Measurements from ENCODE around the gene CTR9.

Gene CTR9

DNA sequence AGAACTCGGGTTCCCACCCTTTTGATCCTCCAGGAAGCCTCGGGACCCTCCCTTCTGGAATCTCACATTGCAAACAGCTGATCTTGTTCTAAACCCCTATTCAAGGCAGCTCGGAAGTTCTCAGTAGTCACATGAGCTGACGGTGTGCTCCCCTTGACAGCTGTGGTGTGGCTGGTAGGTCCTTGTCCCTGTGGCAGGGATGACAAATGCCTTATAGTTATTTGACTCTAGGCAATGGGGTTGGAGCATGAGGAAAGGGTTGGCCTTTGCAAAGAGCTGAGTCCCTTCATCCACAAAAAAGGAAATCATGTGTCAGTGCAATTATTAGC lies 34.1 kb downstream of the CTR9 start:
- Histone ChIP-seq H3K27ac (ENCODE audit: low read length) (no peak overlapping the region), H3K4me2 (ENCODE audit: low read length) (no peak overlapping the region), H3K4me3 (ENCODE audit: low read length) (no peak overlapping the region), H3K9me3 (ENCODE audit: insufficient read depth, low read length) (no peaks in the 10 kb centered on the region), H3K4me1 (ENCODE audit: low read length) (no peaks in the 10 kb centered on the region), H3K79me2 (ENCODE audit: low read length) (no peaks in the 10 kb centered on the region), H4K20me1 (ENCODE audit: insufficient read depth, low read length) (no peaks in the 10 kb centered on the region), H3K36me3 (replicated peaks; ENCODE audit: low read depth, low read length) (no peaks in the 10 kb centered on the region), H2AFZ (ENCODE audit: low read depth, low read length) (no peak overlapping the region), H3K27me3 (ENCODE audit: low read depth, low read length) (no peaks in the 10 kb centered on the region), H3K9ac (ENCODE audit: low read length) (no peak overlapping the region)
- TF ChIP-seq, protein P1, sequence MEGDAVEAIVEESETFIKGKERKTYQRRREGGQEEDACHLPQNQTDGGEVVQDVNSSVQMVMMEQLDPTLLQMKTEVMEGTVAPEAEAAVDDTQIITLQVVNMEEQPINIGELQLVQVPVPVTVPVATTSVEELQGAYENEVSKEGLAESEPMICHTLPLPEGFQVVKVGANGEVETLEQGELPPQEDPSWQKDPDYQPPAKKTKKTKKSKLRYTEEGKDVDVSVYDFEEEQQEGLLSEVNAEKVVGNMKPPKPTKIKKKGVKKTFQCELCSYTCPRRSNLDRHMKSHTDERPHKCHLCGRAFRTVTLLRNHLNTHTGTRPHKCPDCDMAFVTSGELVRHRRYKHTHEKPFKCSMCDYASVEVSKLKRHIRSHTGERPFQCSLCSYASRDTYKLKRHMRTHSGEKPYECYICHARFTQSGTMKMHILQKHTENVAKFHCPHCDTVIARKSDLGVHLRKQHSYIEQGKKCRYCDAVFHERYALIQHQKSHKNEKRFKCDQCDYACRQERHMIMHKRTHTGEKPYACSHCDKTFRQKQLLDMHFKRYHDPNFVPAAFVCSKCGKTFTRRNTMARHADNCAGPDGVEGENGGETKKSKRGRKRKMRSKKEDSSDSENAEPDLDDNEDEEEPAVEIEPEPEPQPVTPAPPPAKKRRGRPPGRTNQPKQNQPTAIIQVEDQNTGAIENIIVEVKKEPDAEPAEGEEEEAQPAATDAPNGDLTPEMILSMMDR (IDR thresholded peaks at IDR 0.05; ENCODE audit: low read depth, low read length) = no peak
- TF ChIP-seq EZH2phosphoT487 (IDR thresholded peaks at IDR 0.05; ENCODE audit: low read depth) = no peak

DNA sequence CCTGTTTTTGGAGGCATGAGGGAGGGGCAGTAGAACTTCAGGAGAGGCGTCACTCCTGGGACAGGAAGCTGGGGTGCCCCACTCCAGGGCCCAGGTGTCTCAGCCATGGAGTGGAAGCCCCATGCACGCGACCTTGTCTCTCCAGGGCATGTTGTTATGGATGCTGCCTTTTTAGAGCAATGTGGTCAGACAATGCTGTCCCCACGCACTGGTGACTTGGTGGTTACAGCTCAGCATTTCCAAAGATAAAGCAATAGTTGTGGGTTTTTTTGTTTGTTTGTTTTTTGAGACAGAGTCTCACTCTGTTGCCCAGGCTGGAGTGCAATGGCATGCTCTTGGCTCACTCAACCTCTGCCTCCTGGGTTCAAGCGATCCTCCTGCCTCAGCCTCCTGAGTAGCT lies 35.4 kb downstream of the CTR9 start:
- TF ChIP-seq, protein P1 (IDR thresholded peaks at IDR 0.05; ENCODE audit: low read depth, low read length) = no peak
- TF ChIP-seq EZH2phosphoT487 (IDR thresholded peaks at IDR 0.05; ENCODE audit: low read depth) = no peak
- Histone ChIP-seq H3K4me1 (ENCODE audit: low read length) (no peaks in the 10 kb centered on the region), H3K9me3 (ENCODE audit: insufficient read depth, low read length) (no peaks in the 10 kb centered on the region), H3K4me3 (ENCODE audit: low read length) (no peak overlapping the region), H2AFZ (ENCODE audit: low read depth, low read length) (no peak overlapping the region), H3K9ac (ENCODE audit: low read length) (no peak overlapping the region), H3K36me3 (replicated peaks; ENCODE audit: low read depth, low read length) (no peaks in the 10 kb centered on the region), H3K4me2 (ENCODE audit: low read length) (no peak overlapping the region), H3K27me3 (ENCODE audit: low read depth, low read length) (no peaks in the 10 kb centered on the region), H3K27ac (ENCODE audit: low read length) (no peak overlapping the region), H4K20me1 (ENCODE audit: insufficient read depth, low read length) (no peaks in the 10 kb centered on the region), H3K79me2 (ENCODE audit: low read length) (no peaks in the 10 kb centered on the region)

DNA sequence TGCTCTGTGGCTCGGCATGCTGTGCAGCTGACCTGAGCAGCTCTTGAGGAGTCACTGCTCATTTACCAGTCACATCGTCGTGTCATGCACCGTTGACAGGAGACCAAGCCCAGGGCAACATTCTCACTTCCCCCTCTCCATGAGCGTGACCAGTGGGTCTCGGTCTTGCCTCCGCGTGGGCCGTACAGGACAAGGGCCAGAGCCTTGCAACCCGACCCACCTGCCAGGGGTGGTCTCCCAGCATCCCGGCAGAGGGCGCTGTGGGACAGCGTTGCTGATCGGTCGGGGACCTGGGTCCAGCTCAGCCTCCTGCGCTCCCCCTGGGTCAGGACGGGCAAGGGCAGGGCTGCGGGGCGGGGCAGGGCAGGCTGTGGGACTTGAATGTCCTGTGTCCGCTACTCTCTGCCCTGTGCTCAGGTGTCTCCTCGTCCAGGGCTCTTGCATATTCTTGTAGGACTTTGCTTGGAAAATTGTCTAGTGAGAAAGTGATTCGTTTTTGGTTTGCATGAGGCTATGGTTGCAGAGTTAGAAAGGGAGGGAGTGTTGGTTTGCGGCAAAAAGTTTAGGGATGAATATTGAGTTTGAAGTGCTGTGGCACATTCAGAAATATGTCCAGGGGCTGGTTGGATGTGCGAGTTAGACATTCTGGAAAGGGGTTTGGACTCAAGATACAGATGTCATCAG lies 41.5 kb downstream of the CTR9 start:
- Histone ChIP-seq H3K4me1 (ENCODE audit: low read length) (peaks cover 9% of the 10 kb centered on the region), H3K9me3 (ENCODE audit: insufficient read depth, low read length) (no peaks in the 10 kb centered on the region), H2AFZ (ENCODE audit: low read depth, low read length) (peak overlapping the region; percentile 32; the same call in 1 of the 2 replicates), H3K4me2 (ENCODE audit: low read length) (peak overlapping the region; percentile 85), H3K27me3 (ENCODE audit: low read depth, low read length) (no peaks in the 10 kb centered on the region), H3K9ac (ENCODE audit: low read length) (no peak overlapping the region), H3K4me3 (ENCODE audit: low read length) (peak overlapping the region; percentile 67), H4K20me1 (ENCODE audit: insufficient read depth, low read length) (0 out of 2 replicates have a peak, but pooled peaks cover 11% of the 10 kb centered on the region), H3K27ac (ENCODE audit: low read length) (no peak overlapping the region), H3K36me3 (replicated peaks; ENCODE audit: low read depth, low read length) (peaks cover 19% of the 10 kb centered on the region), H3K79me2 (ENCODE audit: low read length) (no peaks in the 10 kb centered on the region)
- no peak for TF ChIP-seq EZH2phosphoT487 (IDR thresholded peaks at IDR 0.05; ENCODE audit: low read depth)
- TF ChIP-seq, protein P1 (IDR thresholded peaks at IDR 0.05; ENCODE audit: low read depth, low read length) = peak; percentile 88

DNA sequence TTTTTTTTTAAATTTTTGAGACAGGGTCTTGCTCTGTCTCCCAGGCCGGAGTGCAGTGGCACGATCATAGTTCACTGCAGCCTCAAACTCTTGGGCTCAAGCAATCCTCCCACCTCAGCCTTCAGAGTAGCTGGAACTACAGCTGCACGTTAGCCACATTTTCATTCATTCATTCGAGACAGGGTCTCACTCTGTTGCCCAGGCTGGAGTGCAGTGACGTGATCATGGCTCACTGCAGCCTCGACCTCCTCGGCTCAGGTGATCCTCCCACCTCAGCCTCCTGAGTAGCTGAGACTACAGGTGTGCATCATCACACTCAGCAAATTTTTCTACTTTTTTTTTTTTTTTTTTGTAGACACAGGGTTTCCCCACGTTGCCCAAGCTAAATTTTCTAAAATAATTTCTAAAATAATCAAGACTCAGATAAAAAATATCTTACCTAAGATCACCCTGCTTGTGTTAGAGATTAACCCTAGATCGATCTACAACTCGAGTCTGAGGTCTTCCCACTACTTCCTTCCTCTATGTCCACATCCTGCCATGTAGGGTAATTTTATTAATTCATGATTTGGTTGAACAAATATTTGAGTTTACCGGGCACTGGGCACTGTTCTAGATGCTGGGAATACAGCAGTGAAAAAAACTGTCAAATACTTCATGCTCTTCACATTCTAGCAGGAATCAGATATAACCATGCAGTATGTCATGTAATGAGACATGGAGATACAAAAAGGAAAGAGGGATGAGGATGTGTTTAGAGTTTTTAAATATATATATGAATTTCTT lies 42.6 kb downstream of the CTR9 start:
- Histone ChIP-seq H3K4me3 (ENCODE audit: low read length) (no peak overlapping the region), H3K27ac (ENCODE audit: low read length) (no peak overlapping the region), H4K20me1 (ENCODE audit: insufficient read depth, low read length) (0 out of 2 replicates have a peak, but pooled peaks cover 11% of the 10 kb centered on the region), H3K4me2 (ENCODE audit: low read length) (no peak overlapping the region), H3K79me2 (ENCODE audit: low read length) (no peaks in the 10 kb centered on the region), H3K27me3 (ENCODE audit: low read depth, low read length) (no peaks in the 10 kb centered on the region), H2AFZ (ENCODE audit: low read depth, low read length) (no peak overlapping the region), H3K4me1 (ENCODE audit: low read length) (peaks cover 9% of the 10 kb centered on the region), H3K9me3 (ENCODE audit: insufficient read depth, low read length) (no peaks in the 10 kb centered on the region), H3K9ac (ENCODE audit: low read length) (no peak overlapping the region), H3K36me3 (replicated peaks; ENCODE audit: low read depth, low read length) (peaks cover 28% of the 10 kb centered on the region)
- TF ChIP-seq EZH2phosphoT487 (IDR thresholded peaks at IDR 0.05; ENCODE audit: low read depth) = no peak

All from OCI-LY3 (cell line).